22Rv1 (cell line): ENCODE data around the gene CCL13.

Experiments used
- ZFX ChIP-seq: fragments of 450-650 bp; IDR thresholded peaks from 2 replicates; pipeline ENCODE4 v1.6.1; 2017; ENCODE audit warnings: antibody characterized with exemption, borderline replicate concordance
- TF ChIP-seq, protein P1 (sequence below): fragments of 450-650 bp; IDR thresholded peaks from 2 replicates; pipeline ENCODE4 v1.5.1; 2017; ENCODE audit warnings: mild to moderate bottlenecking

GRCh38 chr17:34361478-34362061 is 5.3 kb downstream of the CCL13 start:
- TF ChIP-seq, protein P1, sequence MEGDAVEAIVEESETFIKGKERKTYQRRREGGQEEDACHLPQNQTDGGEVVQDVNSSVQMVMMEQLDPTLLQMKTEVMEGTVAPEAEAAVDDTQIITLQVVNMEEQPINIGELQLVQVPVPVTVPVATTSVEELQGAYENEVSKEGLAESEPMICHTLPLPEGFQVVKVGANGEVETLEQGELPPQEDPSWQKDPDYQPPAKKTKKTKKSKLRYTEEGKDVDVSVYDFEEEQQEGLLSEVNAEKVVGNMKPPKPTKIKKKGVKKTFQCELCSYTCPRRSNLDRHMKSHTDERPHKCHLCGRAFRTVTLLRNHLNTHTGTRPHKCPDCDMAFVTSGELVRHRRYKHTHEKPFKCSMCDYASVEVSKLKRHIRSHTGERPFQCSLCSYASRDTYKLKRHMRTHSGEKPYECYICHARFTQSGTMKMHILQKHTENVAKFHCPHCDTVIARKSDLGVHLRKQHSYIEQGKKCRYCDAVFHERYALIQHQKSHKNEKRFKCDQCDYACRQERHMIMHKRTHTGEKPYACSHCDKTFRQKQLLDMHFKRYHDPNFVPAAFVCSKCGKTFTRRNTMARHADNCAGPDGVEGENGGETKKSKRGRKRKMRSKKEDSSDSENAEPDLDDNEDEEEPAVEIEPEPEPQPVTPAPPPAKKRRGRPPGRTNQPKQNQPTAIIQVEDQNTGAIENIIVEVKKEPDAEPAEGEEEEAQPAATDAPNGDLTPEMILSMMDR = peak; percentile 99
- TF ChIP-seq ZFX = no peak
